Endothelial cell of coronary artery (primary cell): ENCODE measurements around the gene NRAS. TPM values are rescaled to one million over a fixed set of nuclear protein-coding genes. Genes with fewer than 3 reads are reported as not detected.

Experiments used
- total RNA-seq: library from RNA; depleted of rRNA; stranded (reverse); fragments of >200 nt; gene quantifications from 2 replicates; pipeline ENCODE4 v1.2.3, GENCODE V29; 2014

The NRAS gene
- total RNA-seq = 53.8 and 64.7 TPM in 2 replicates

DNA sequence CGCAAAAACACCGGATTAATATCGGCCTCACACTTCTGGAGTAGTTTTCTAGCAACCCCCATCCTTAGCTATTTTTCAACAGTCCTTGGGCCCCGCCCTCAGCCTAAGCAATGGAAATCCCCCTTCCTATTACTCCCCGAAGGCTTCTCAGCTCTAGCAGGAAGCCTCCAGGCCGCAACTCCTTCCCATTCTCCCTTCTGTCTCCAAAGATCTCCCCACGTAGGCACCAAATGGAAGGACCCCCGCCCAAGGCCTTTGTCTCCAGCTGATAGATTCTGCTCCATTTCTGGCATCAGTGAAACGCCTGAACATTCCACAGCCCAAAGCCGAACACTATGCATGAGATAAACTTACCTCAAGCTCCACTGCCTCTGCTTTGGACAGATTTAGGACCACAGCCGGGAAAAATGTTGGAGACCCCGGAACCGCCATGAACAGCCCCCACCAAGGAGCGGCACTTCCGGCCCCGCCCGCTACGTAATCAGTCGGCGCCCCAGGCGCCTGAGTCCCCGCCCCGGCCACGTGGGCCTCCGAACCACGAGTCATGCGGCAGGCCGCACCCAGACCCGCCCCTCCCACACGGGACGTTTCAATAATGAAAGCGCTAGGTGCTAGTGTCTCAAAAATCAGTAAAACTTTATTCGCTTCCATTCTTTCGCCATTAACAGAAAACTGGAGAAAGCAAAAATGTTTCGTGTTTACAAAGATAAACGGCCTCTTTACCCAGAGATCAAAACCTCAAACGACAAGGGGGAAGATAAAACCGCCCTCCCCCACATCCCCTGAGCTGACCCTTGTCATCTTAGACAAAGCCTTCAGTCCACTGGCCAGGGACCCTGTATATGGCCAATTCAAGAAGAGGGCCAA lies at the start of gene NRAS:
Gene NRAS, minus strand, starts transcription at position 468 of the 867 bp plus-strand sequence. CDS start 611 bp downstream, outside the sequence.

DNA sequence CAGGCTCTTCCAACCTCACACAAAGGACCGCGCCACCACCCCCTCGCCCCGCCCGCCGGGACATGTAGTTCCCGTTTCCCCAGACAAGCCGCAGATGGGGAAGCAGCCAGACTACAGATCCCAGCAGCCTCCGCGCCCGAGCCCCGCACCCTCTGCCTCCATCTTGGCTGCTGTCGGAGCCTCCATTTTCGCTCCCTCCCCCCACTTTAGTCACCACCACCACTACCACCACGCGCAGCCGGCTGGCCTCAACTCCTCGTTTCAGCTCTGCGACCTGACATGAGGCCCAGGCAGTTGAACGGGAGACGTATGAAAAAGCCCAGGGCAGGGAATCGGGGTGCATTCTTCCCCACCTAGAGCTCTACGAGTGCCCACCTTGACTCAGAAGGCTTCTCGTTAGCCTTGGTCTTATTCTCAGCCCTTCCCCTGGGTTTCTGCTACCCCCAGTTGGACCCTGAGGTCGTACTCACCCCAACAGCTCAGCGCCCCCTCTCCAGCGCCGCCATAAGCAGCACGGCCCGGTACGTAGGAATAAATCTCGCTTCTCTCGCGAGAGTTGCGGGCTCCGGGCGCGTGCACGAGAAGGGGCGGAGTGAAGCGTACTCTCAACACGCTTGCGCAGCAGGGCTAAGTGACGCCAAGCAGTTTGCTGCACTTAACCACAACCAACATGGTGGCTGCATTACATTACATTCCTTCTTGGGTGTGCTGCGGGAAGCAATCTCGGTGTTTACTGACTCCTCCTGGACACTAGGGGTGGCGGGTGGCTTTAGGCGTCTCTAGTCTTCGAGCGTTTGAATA lies 41.1 kb upstream of the NRAS start, which contains the start of gene CSDE1:
Gene CSDE1, minus strand, starts transcription at position 530 of the 801 bp plus-strand sequence. CDS start 18,094 bp downstream, outside the sequence.

DNA sequence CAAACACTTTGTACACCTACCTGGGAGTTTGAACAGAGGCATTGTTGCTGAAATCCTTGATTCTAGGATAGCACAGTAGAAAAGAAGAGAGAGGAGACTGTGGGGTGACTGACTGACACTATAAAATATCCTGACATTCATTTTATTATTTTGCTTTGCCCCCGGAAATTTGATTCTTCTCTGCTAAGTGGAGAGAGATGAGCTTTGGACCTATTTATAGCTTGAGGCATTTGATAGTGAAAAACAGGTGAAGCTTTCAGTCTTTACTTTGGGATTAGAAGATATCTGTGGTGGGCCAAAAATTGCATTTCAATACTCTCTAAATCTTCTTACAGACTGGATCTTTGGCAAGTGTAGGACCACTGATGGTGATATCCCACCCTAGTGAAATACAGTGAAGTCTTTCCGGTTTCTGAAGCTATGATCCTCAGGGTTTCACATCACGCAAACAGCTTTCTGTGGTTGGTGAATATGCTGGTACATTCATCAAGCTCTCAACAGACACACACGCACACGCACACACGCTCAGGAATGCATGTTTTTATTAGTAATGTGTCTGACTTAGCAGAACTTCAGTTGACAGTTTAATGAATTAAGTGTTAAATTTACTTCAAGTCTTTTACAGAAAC lies 21.0 kb downstream of the NRAS start, which contains the start of gene AMPD1:
Gene AMPD1, minus strand, starts transcription at position 117 of the 629 bp plus-strand sequence. Its CDS starts 75 bp downstream, at position 42.

DNA sequence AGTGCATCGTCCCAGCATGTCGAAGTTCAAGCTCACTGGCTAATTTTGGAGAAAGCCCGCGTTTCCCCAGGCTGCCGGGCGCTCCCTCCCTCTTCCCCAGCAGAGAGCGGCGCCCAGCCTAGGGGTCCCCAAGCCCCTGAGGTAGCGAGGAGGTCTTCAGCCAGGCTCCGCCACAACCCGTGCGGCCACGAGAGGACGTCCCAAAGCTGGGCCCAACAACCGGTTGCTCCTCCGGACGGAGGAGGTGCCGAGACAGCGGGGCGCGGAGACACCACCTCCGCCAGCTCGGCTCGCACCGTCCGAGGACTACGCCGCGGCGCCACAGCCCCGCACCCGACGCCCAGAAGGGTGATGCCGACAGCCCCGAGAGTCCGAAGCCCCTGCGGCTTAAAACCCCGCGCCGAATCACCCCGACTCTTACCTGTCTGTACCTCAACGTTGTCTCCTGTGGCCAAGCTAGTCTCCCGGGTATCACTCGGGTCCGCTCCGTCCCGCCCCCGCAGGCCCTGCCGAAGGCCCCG lies 46.9 kb downstream of the NRAS start, which contains the start of gene DENND2C:
Gene DENND2C, minus strand, starts transcription at position 488 of the 521 bp plus-strand sequence. CDS start 44,065 bp downstream, outside the sequence.

Other genes with a start within 250 kb of the NRAS start
- gene TRIM33, start 205.6 kb downstream of the NRAS start, total RNA-seq = 21.9 and 26.5 TPM in 2 replicates
- gene BCAS2, start 135.2 kb downstream of the NRAS start, total RNA-seq = 32.4 and 40.1 TPM in 2 replicates
- gene DENND2C, start 46.7 kb downstream of the NRAS start, total RNA-seq = 0.18 and 0.47 TPM in 2 replicates
- not detected in 2 replicates for gene AMPD1, start 21.2 kb downstream of the NRAS start, total RNA-seq
- gene CSDE1, start 41.2 kb upstream of the NRAS start, total RNA-seq = 840 and 884 TPM in 2 replicates
- gene SIKE1, start 63.9 kb upstream of the NRAS start, total RNA-seq = 47.7 and 74.4 TPM in 2 replicates
- not detected in 2 replicates for gene SYCP1, start 138.1 kb upstream of the NRAS start, total RNA-seq